Naive B cell (primary cell): ENCODE data around the gene ZCCHC7. TPM values are rescaled to one million over a fixed set of nuclear protein-coding genes. Genes with fewer than 3 reads are reported as not detected.

Experiments
- ATAC-seq, 2 donors: fragments of 150-1000 bp; cut with Tn5 transposase; 2 replicates each; pipeline ENCODE4 v1.10.0; 2021; ENCODE audit warnings: low read depth in 2 of 2, mild to moderate bottlenecking in 2 of 2, moderate library complexity in 2 of 2
- DNase-seq: peaks from one replicate; pipeline ENCODE4 v3.0.0; 2022
- H3K27ac Mint-ChIP-seq, 6 donors: one replicate each; pipeline ENCODE4 v1.8.0; 2020 to 2022; ENCODE audit warnings: mild to moderate bottlenecking in 6 of 6, mixed read lengths in 6 of 6, moderate library complexity in 5 of 6, inconsistent platforms in 2 of 6
- H3K27me3 Mint-ChIP-seq, 3 donors: one replicate each; pipeline ENCODE4 v1.8.0; 2021 to 2022; ENCODE audit warnings: mixed read lengths in 3 of 3, mild to moderate bottlenecking in 1 of 3
- H3K36me3 Mint-ChIP-seq, 2 donors: one replicate each; pipeline ENCODE4 v1.8.0; 2020 to 2022; ENCODE audit warnings: mixed read lengths in 2 of 2, inconsistent platforms in 1 of 2, mild to moderate bottlenecking in 1 of 2
- H3K4me1 Mint-ChIP-seq, 3 donors: one replicate each; pipeline ENCODE4 v1.8.0; 2020 to 2022; ENCODE audit warnings: mixed read lengths in 3 of 3, inconsistent platforms in 1 of 3, mild to moderate bottlenecking in 1 of 3, moderate library complexity in 1 of 3
- H3K4me3 Mint-ChIP-seq, 8 donors: one replicate each; pipeline ENCODE4 v1.8.0; 2020 to 2022; ENCODE audit warnings: mild to moderate bottlenecking in 8 of 8, mixed read lengths in 8 of 8, moderate library complexity in 8 of 8, inconsistent platforms in 2 of 8
- H3K9me3 Mint-ChIP-seq, 7 donors: one replicate each; pipeline ENCODE4 v1.8.0; 2020 to 2022; ENCODE audit warnings: mixed read lengths in 7 of 7, mild to moderate bottlenecking in 5 of 7, inconsistent platforms in 2 of 7, moderate library complexity in 1 of 7
- polyA plus RNA-seq, 6 donors: library from polyadenylated mRNA; unstranded; fragments of 300-500 nt; fragmentation: Illumina TruSeq; gene quantifications; one replicate each; pipeline ENCODE4 v1.2.3, GENCODE V29; 2021; ENCODE audit warnings: low read depth in 6 of 6

Gene ZCCHC7
- polyA plus RNA-seq, 6 donors from 2014 or later: 156 to 214 (median 187) TPM

GRCh38 chr9:37206121-37206620 lies 85.8 kb downstream of the ZCCHC7 start:
- Mint-ChIP-seq H3K36me3 (peaks cover 39 to 48% of the 10 kb centered on the region in 2 donors), H3K4me1 (peaks cover 66 to 97% (median 87%) of the 10 kb centered on the region in 3 donors), H3K9me3 (peaks cover 0 to 16% (median 10%) of the 10 kb centered on the region in 7 donors), H3K4me3 (peak overlapping the region in 3 of 8 donors; percentile 25 to 79 (median 76)), H3K27me3 (no peaks in the 10 kb centered on the region), H3K27ac (peak overlapping the region in 5 of 6 donors; percentile 15 to 97 (median 37))
- ATAC-seq (no peak), DNase-seq (no peak)

- H3K27ac Mint-ChIP-seq: peak overlapping the region; percentile 47 to 97 (median 90)
- no peaks in the 10 kb centered on the region for H3K27me3 Mint-ChIP-seq
- DNase-seq (peak; percentile 26), ATAC-seq (peak; percentile 52 to 61)
- peaks cover 23 to 37% of the 10 kb centered on the region in 2 donors for H3K36me3 Mint-ChIP-seq
- H3K9me3 Mint-ChIP-seq: peaks cover 0 to 4% (median 0%) of the 10 kb centered on the region in 7 donors
- H3K4me3 Mint-ChIP-seq: peak overlapping the region; percentile 37 to 74 (median 60)
- peaks cover 52 to 90% (median 71%) of the 10 kb centered on the region in 3 donors for H3K4me1 Mint-ChIP-seq
These were observed 89.3 kb downstream of the ZCCHC7 start for GRCh38 chr9:37209431-37210386.

GRCh38 chr9:37210737-37211523 lies 90.6 kb downstream of the ZCCHC7 start:
- Mint-ChIP-seq H3K9me3 (no peaks in the 10 kb centered on the region), H3K27ac (peak overlapping the region; percentile 23 to 97 (median 80)), H3K4me3 (peak overlapping the region; percentile 0 to 74 (median 62)), H3K27me3 (no peaks in the 10 kb centered on the region), H3K36me3 (peaks cover 26 to 36% of the 10 kb centered on the region in 2 donors), H3K4me1 (peaks cover 47 to 88% (median 62%) of the 10 kb centered on the region in 3 donors)
- ATAC-seq (peak; percentile 34 to 38), DNase-seq (no peak)

- no peaks in the 10 kb centered on the region for H3K9me3 Mint-ChIP-seq
- peak overlapping the region; percentile 8 to 82 (median 67) for H3K4me3 Mint-ChIP-seq
- H3K36me3 Mint-ChIP-seq: peaks cover 19 to 21% of the 10 kb centered on the region in 2 donors
- peaks cover 35 to 74% (median 49%) of the 10 kb centered on the region in 3 donors for H3K4me1 Mint-ChIP-seq
- DNase-seq (no peak), ATAC-seq (no peak)
- H3K27me3 Mint-ChIP-seq: no peaks in the 10 kb centered on the region
- H3K27ac Mint-ChIP-seq: peak overlapping the region in 5 of 6 donors; percentile 21 to 97 (median 76)
These were observed 92.1 kb downstream of the ZCCHC7 start for GRCh38 chr9:37212435-37212834.

- Mint-ChIP-seq H3K27ac (peak overlapping the region in 3 of 6 donors; percentile 14 to 51 (median 27)), H3K4me1 (peaks cover 23 to 67% (median 37%) of the 10 kb centered on the region in 3 donors), H3K9me3 (peaks cover 0 to 5% (median 0%) of the 10 kb centered on the region in 7 donors), H3K36me3 (peaks cover 10 to 25% of the 10 kb centered on the region in 2 donors), H3K27me3 (no peaks in the 10 kb centered on the region), H3K4me3 (no peak overlapping the region)
- DNase-seq (no peak), ATAC-seq (no peak)
These were observed 95.0 kb downstream of the ZCCHC7 start for GRCh38 chr9:37215381-37215780.

GRCh38 chr9:37215830-37216229 lies 95.5 kb downstream of the ZCCHC7 start:
- no peaks in the 10 kb centered on the region for H3K27me3 Mint-ChIP-seq
- H3K4me3 Mint-ChIP-seq: no peak overlapping the region
- peaks cover 0 to 5% (median 0%) of the 10 kb centered on the region in 7 donors for H3K9me3 Mint-ChIP-seq
- peaks cover 22 to 67% (median 37%) of the 10 kb centered on the region in 3 donors for H3K4me1 Mint-ChIP-seq
- DNase-seq: no peak
- ATAC-seq: no peak
- H3K27ac Mint-ChIP-seq: peak overlapping the region in 2 of 6 donors; percentile 27 to 51
- peaks cover 15 to 28% of the 10 kb centered on the region in 2 donors for H3K36me3 Mint-ChIP-seq

- Mint-ChIP-seq H3K9me3 (peaks cover 0 to 5% (median 0%) of the 10 kb centered on the region in 7 donors), H3K4me3 (no peak overlapping the region), H3K36me3 (peaks cover 27 to 42% of the 10 kb centered on the region in 2 donors), H3K4me1 (peaks cover 34 to 68% (median 45%) of the 10 kb centered on the region in 3 donors), H3K27ac (peak overlapping the region in 3 of 6 donors; percentile 34 to 40 (median 36)), H3K27me3 (no peaks in the 10 kb centered on the region)
- DNase-seq: no peak
- no peak for ATAC-seq
These were observed 96.8 kb downstream of the ZCCHC7 start for GRCh38 chr9:37217161-37217560.

- Mint-ChIP-seq H3K27ac (peak overlapping the region in 5 of 6 donors; percentile 44 to 88 (median 76)), H3K9me3 (peaks cover 0 to 5% (median 0%) of the 10 kb centered on the region in 7 donors), H3K27me3 (no peaks in the 10 kb centered on the region), H3K36me3 (peaks cover 27 to 37% of the 10 kb centered on the region in 2 donors), H3K4me1 (peaks cover 38 to 63% (median 46%) of the 10 kb centered on the region in 3 donors), H3K4me3 (peak overlapping the region in 1 of 8 donors; percentile 60)
- ATAC-seq (no peak), DNase-seq (no peak)
These were observed 98.5 kb downstream of the ZCCHC7 start for GRCh38 chr9:37218800-37219425.

GRCh38 chr9:37220971-37221370 lies 100.6 kb downstream of the ZCCHC7 start:
- peaks cover 0 to 6% (median 0%) of the 10 kb centered on the region in 7 donors for H3K9me3 Mint-ChIP-seq
- peak overlapping the region in 3 of 6 donors; percentile 57 to 95 (median 80) for H3K27ac Mint-ChIP-seq
- H3K27me3 Mint-ChIP-seq: no peaks in the 10 kb centered on the region
- DNase-seq (no peak), ATAC-seq (no peak)
- H3K4me1 Mint-ChIP-seq: peaks cover 48 to 62% (median 53%) of the 10 kb centered on the region in 3 donors
- H3K4me3 Mint-ChIP-seq: peak overlapping the region in 1 of 8 donors; percentile 72
- peaks cover 27 to 32% of the 10 kb centered on the region in 2 donors for H3K36me3 Mint-ChIP-seq

GRCh38 chr9:37221489-37222106 lies 101.2 kb downstream of the ZCCHC7 start:
- Mint-ChIP-seq H3K4me3 (peak overlapping the region in 4 of 8 donors; percentile 9 to 72 (median 31)), H3K9me3 (peaks cover 0 to 6% (median 0%) of the 10 kb centered on the region in 7 donors), H3K36me3 (peaks cover 27 to 32% of the 10 kb centered on the region in 2 donors), H3K4me1 (peaks cover 48 to 66% (median 53%) of the 10 kb centered on the region in 3 donors), H3K27me3 (no peaks in the 10 kb centered on the region), H3K27ac (peak overlapping the region in 5 of 6 donors; percentile 8 to 95 (median 80))
- no peak for DNase-seq
- no peak for ATAC-seq

GRCh38 chr9:37229455-37229854 lies 109.1 kb downstream of the ZCCHC7 start:
- no peak for ATAC-seq
- Mint-ChIP-seq H3K27me3 (no peaks in the 10 kb centered on the region), H3K9me3 (peaks cover 0 to 5% (median 0%) of the 10 kb centered on the region in 7 donors), H3K4me1 (peaks cover 31 to 59% (median 36%) of the 10 kb centered on the region in 3 donors), H3K36me3 (peaks cover 11 to 13% of the 10 kb centered on the region in 2 donors), H3K4me3 (no peak overlapping the region), H3K27ac (peak overlapping the region in 2 of 6 donors; percentile 19 to 38)
- DNase-seq: no peak
